GM19035 (cell line): Measurements from ENCODE around the gene ITPRIPL2.

Experiments used
- ATAC-seq: cut with Tn5 transposase; IDR thresholded peaks from one replicate; pipeline ENCODE4 v1.9.1; 2021; ENCODE audit not compliant: unreplicated experiment

ITPRIPL2 gene

DNA sequence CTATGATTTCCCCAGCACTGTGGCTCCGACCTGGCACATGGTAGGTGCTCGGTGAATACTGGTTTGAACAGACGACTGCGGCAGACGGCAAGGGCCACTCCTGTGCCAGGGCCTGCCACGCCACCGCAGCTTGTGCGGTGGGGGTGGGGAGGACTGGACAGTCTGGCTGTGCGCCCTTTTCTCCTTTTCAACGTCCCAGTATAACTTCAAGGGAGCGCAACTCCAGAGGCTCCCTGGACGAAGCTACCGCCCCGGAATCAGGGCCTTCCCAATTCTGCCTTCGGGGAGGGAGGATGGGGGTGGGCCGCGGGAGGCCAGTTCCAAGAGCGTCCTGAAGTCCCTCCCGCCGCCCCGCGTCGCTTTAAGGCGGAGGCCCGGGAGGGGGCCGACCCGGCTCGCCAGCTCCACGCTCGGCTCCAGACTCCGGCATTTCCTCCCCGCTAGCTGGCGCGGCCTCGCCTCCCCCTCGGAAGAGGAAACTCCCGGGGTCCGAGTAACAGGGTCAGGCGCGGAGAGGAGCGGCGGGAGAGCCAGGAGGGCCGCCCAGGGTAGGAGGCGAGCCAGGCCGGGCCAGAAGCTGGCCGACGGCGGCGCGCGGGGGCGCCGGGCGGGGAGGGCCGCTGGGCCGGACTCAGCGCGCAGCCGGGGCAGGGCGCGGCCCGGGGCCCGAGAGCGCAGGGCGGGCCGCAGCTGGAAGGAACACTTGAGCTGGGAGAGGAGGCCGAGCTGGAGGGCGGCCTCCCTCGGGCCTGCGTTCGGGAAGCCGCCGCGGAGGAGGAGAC is at the start of gene ITPRIPL2:
TSS of gene ITPRIPL2 (plus strand) at position 388 of the 782 bp plus-strand sequence. CDS start 498 bp downstream, outside the sequence.
- no peak for ATAC-seq

DNA sequence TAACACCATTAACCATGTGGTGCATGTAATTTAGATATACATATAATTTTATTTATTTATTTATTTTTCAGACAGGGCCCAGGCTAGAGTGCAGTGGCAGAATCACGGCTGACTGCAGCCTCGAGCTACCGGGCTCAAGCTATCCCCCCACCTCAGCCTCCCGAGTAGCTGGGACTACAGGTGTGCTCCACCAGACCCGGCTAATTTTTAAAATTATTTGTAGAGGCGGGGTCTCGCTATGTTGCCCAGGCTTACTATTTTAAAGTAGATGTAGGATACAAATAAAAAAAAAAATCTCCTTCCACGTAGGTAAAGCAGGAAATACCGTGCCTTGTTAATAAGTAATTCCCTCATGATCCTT is 46.8 kb upstream of the ITPRIPL2 start:
- no peak for ATAC-seq

DNA sequence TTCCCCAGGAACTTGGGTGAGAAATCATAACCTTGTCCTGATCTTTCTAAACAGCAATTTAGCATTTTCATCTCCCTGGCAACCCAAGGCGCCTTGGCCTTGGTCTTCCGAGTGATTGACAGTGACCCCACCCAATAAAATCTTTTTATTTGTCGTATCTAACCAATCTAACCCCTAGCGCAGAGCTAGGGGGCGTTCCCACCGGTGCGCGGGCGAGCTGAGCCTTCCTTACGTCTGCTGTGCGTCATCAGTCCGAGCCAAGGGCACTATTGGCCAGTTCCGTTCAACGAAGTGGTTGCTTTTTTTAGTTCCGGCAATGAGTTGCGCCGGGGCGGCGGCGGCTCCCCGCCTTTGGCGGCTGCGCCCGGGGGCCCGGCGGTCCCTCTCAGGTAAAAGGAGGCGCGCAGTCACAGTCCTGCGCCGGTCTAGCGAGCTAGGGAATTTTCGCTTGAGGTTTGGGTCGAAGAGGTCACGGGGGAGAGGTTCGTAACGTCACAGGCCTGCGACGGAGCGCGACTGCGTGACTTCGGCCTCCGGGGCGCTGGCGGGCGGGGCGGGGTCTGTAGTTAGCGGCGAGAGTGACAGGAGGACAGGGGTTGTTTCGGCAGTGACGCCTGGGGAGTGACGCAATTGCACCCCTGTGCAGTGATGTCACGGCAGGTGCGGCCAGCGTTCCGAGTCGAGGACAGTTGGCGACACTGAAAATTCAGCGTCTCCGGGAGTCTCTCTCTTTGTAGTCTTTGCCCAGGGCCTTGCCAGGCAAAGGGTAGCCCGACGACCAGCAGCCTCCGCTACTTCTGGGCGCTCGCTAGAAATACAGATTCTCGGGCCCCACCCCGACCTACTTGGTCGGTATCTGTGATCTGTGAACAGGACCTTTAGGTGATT is 46.2 kb upstream of the ITPRIPL2 start, which contains the start of gene COQ7:
TSS of gene COQ7 (plus strand) at position 266 of the 888 bp plus-strand sequence. CDS start at position 317, 51 bp downstream.
- ATAC-seq = peak; percentile 89

DNA sequence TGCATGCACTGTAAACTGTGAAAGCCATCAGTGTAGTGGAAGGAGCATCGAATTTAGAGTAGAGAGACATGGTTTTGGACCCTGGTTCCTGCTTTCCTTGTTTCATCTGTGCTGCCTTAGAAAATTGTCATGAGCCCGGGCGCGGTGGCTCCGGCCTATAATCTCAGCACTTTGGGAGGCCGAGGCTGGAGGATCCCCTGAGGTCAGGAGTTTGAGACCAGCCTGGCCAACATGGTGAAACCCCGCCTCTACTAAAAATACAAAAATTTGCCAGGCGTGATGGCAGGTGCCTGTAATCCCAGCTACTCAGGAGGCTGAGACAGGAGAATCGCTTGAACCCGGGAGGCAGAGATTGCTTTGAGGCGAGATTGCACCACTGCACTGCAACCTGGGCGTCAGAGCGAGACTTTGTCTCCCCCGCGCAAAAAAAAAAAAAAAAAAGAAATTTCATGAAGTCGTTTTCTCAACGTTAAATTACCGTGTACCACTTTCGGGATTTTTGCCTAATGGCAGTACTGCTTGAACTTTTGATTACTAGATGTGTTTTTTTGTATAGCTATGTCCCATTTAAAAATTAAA is 45.4 kb upstream of the ITPRIPL2 start:
- no peak for ATAC-seq

DNA sequence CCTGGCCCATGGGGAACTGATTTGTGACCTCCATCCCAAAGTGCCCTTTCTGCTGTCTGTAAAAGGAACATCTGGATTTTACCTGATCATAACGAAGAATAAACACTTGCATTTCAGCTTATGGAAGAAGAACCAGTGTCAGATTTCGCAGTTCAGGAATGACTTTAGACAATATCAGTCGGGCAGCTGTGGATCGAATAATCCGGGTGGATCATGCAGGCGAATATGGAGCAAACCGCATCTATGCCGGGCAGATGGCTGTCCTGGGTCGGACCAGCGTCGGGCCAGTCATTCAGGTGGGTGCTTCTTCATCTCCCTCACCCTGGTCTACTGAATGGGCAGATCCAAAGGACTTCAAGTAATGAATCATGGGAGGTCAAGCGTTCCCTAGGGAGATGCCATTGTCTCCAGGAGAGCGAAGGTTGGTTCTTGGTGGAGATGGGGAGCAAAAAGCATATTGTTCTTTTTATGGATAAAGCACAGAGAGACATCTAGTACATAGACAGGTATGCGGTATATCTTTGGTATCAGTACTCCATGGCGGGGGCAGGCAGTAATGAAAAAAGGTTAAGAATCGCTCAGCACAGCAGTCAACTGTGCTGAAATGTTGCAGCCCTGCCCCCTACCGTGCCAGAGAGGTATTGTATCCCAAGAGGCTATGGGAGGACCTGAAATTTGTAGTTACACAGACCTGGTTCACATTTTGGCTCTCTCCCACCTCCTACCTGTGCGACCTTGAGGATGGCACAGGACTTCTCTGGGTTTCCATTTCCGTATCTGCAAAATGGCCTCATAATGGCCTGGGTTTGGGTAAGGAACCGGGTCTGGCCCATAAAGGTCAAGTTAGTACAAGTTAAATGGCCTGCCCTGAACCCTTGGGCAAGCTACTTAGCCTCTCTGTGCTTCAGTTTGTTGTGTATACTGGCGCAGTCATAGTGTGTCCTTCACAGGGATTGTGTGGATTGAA is 41.7 kb upstream of the ITPRIPL2 start:
- no peak for ATAC-seq

DNA sequence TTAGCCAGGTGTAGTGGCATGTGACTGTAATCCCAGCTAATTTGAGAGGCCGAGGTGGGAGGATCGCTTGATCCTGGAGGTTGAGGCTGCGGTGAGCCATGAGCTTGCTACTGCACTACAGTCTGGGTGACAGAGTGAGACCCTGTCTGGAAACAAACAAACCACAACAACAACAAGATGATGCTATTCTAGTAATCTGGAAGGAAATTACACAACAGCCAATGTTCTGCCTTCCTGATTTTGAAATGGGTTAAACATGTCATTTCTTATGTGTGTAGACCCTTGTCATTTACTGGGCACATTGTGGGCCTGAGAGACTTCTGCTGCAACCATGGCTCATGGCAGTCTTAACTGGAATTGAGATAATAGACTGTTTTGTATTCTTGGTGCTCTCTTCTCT is 40.4 kb upstream of the ITPRIPL2 start:
- ATAC-seq = no peak

DNA sequence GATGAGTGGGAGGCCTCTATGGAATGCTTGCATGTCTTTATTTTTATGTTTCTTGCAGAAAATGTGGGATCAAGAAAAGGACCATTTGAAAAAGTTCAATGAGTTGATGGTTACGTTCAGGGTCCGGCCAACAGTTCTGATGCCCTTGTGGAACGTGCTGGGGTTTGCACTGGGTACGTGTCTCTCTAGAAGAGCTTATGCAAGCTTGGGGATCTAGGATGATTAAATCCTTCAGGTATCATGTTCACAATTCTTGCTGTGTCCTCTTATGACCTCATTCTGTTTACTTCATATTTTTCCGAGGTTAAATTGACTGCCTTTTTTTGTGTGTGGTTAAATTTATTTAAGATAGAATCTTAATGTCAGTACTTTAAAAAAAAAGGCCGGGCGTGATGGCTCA is 39.9 kb upstream of the ITPRIPL2 start:
- no peak for ATAC-seq

DNA sequence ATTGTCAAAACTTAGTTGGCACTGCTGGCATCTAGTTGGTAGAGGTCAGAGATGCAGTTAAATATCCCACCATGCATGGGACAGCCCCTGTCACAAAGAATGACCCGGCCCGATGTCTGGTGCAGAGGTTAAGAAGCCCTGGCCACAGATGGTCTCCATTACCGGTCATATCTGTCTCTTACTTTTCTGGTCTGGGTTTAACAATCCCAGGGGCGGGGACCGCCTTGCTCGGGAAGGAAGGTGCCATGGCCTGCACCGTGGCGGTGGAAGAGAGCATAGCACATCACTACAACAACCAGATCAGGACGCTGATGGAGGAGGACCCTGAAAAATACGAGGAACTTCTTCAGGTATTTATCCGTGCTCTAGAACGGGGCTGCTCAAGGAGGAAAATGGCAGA is 38.3 kb upstream of the ITPRIPL2 start:
- ATAC-seq = no peak

DNA sequence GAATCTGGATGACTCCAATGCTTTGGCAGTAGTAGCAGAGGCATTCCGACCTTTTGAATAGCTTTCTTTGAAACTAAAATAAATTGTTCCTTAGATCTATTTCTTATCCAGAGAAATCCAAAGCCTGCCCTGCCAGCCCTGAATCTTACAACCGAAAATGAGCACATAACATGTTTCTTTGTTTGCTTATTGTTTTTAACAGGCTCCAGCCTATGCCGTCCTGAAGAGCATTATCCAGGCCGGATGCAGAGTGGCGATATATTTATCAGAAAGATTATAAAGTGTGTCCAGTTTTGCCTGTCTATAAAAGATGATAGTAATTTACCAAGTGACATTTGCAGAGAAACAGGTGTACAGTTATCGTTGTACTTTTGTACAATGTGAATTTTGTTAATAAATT is 35.9 kb upstream of the ITPRIPL2 start:
- no peak for ATAC-seq

DNA sequence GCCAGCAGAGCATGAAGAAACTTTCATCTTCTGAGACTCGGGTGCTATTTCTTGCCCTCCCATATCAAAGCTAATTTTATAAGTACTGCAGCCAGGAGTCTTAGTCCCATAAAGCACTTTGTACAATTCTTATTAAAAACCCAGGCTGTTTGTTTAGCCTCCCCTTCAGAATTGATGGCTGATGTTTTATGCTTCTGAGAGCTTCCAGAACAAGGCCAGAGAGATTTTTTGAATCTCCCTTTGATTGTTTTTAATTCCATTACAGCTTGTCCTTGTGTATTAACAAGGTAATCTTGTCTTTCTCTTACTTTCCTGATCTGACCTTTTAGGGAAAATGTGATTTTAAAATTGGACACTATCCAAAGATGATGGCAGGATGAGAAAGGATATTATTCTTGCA is 30.1 kb upstream of the ITPRIPL2 start:
- ATAC-seq = no peak

DNA sequence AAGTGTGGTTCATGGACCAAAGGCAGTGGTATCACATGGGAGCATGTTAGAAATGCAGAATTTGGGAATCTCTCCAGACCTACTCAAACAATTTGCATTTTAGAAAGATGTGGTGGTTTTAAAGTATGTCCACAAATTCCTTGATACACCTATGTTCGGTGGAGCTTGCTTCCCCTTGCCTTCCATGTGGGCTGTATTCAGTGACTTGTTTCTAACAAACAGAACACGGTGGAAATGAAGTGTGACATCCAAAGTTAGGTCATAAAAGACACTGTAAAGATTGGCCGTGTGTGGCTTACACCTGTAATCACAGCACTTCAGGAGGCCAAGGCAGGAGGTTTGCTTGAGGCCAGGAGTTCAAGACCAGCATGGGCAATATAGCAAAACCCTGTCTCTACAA is 29.6 kb upstream of the ITPRIPL2 start:
- no peak for ATAC-seq

DNA sequence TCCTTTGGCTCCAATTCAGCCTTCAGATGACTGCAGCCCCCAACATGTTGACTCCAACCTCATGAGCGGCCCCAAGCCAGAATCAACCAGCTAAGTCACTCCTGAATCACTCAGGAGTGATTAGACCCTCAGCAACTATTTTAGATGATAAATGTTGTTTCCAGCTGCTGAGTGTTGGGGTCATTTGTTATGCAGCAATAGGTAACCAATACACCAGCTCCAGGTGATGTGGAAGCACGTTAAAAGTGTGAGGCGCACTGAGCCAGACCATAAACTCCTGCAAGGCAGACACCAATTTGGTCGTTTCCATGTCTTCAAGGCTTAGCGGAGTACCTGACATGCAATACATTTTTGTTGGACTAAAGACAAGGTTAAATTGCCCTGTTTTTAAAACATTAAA is 28.9 kb upstream of the ITPRIPL2 start:
- no peak for ATAC-seq

DNA sequence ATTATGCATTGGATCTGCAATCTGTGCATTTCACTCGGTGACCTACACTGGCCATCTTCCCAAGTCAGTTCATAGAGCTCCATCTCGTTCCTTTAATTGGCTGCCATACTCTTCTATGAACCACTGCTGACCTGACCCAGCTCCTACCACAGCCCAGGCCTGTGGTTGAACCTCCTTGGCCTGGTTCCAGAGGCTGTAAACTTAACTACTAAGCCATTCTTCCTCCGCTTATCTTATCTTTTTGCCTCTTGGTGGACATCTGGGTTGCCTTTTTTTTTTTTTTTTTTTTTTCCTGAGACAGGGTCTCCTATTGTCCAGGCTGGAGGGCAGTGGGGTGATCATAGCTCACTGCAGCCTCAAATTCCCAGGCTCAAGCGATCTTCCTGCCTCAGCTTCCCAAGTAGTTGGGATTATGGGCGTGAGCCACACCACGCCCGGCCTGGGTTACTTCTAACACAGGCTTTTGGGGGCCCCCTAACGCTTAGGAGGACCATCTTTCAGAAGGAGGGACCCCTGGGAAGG is 28.0 kb upstream of the ITPRIPL2 start:
- ATAC-seq = no peak

DNA sequence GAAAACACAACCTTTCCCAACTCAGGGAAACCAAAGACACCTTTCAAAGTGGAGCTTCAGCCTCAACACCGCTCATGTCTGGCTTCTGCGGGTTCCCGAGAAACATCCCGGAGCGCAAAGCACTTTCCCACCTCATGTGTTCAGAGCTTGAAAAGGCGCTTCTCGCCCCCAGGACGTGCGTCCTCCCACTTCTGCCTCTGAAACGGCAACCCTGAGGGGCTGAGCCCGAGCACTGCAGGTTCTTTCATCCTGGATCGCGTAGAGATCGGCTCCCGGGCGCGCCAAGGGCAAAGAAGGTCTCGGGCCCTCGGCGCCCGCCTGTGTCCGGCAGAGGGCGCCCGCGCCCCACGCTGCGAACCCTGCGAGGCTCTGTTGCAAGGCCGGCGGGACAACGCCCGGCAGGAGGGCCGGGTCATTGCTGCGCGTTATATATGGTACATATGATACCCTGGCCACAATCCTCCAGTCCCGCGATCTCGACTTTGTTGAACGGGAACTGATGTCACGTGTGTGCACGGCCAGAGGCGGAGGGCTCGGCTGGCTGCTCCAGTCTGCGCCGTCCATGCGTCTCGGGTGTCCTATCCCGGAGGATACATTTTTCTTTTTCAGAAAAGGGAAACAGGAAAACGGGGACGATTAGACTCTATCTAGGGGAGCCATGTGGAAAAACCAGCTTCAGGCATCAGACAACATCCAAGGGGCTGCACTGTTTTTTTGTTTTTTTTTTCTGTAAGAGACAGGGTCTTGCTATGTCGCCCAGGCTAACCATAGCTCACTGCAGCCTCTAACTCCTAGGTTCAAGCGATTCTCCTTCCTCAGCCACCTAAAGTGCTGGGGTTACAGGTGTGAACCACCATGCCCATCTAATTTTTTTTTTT is 27.2 kb upstream of the ITPRIPL2 start:
- ATAC-seq = peak; percentile 90

DNA sequence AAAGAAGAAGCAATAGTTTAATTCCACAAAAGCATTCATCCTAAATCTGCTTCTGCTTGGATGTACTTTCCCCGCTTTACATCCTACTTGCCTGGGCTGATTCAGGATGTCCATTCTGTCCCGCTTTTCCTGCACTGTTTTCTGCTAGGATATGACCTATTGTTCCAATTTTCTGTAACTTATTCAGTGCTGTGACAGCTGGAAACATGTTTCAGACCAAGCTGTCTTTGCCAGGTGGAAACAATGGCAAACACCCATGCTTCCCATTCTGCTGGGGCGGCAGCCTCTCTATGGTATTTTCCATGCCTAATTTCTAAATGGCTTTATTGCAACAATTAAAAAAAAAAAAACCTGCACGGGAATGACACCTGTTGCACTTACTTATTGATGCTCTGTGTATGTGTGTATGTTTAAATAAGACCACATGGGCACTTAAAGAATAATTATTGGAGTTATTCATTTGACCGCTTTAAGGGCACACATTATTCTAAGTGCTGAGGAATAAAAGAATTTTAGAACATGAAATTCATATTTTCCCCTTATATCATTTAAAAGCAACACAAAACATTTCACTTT is 25.3 kb upstream of the ITPRIPL2 start:
- ATAC-seq = no peak

DNA sequence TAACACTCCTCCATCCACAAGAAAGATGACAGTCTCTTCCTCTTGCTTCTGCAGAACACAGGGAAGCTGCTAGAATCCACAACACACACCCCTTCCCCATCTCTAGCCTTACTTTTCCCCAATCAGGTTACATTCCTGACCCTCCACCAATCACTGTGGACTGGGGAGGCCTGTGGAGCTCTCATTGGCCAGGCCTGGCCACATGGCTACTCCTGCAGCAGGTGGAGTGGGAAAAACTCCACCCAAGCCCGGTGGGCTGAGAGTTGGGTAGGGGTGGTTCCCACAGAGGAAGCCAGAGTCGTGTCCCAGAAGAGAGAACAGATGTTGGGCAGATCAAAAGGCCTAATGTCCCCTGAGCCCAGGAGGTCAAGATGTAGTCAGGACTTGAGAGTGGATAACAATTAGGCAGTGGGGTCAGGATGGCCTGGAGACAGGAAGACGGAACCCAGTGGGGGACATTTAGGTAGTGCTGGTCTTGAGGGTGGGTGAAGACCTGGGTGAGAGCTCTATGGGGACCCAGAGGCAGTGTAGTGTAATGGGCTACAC is 24.3 kb upstream of the ITPRIPL2 start:
- ATAC-seq = no peak

DNA sequence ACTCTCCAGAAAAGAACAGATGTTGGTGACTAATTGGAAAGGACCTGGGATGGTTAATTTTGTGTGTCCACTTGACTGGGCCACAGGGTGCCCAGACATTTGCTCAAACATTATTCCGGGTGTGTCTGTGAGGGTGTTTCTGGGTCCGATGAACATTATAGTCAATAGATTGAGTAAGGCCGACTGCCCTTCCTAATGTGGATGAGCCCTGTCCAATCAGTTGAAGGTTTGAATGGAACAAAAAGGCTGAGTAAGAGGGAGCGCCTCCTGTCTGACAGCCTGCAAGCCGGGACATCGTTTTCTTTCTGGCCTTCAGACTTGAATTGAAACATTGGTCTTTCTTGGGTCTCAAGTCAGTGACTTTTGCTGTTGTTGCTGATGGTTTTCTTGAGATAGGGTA is 22.8 kb upstream of the ITPRIPL2 start:
- ATAC-seq = no peak

DNA sequence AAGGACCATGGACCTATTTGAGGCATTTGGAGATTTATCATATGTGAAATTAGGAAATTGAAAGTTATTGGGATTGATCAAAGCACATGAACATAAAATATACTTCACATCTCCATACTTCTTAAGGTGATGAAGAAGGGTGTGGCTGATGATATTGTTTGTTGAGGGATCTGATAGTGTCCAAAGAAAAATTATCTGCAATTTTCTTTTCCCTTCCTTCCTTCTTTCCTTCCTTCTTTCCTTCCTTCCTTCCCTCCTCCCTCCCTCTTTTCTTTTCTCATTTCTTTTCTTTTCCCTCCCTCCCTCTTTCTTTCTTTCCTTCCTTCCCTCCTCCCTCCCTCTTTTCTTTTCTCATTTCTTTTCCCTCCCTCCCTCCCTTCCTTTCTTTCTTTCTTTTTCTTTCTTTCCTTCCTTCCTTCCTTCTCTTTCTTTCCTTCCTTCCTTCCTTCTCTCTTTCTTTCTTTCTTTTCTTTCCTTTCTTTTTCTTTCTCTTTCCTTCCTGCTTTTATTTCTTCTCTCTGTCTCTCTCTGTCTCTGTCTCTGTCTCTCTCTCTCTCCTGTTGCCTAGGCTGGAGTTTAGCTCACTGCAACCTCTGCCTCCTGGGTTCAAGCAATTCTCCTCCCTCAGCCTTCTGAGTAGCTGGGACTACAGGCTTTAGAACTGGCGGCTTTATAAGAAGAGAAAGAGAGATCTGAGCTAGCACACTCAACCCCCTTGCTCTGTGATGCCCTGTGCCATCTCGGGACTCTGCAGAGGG is 20.9 kb upstream of the ITPRIPL2 start:
- no peak for ATAC-seq
